Measurements from ENCODE around the gene GTPBP8.

GTPBP8 gene

GRCh38 chr3:113000691-113001090 lies 9.9 kb downstream of the GTPBP8 start:
- POLR2A ChIA-PET = no interaction called here

GRCh38 chr3:113002037-113002436 lies 11.3 kb downstream of the GTPBP8 start:
- H3K27ac ChIP-seq (ENCODE audit: extremely low read depth, low read depth, low read length) = no peak overlapping the region
- no peak overlapping the region for H3K4me3 ChIP-seq (ENCODE audit: low read depth, low read length)
- H3K4me1 ChIP-seq (ENCODE audit: control insufficient read depth, insufficient read depth, low read length) = no peaks in the 10 kb centered on the region
- ChIA-PET CTCF (interaction anchor here (1.0 kb wide), 1 partner anchor 11 kb away, joined by 3 read pairs; no protein-coding TSS in a partner anchor), POLR2A (interaction anchor here (0.6 kb wide), 1 partner anchor 11 kb away, joined by 3 read pairs; the partner anchor contains the start of gene GTPBP8)
- H3K36me3 ChIP-seq (ENCODE audit: control insufficient read depth in 2 of 2, insufficient read depth in 1 of 2, low read length in 2 of 2) = peaks cover 8 to 87% of the 10 kb centered on the region in 2 experiments; a peak in 2 of 3 replicates
- TF ChIP-seq ATF2 (tag by site-specific recombination; IDR thresholded peaks at IDR 0.05; ENCODE audit: low read depth) = no peak
- no peaks in the 10 kb centered on the region for H3K9me3 ChIP-seq (ENCODE audit: control insufficient read depth, insufficient read depth, low read depth, low read length)

More at GRCh38 chr3:113000691-113001090, 9.9 kb downstream of the GTPBP8 start:
- CTCF ChIA-PET = interaction anchor here (0.9 to 1.0 kb wide), 2 partner anchors 21 to 418 kb away, joined by 3 read pairs; no protein-coding TSS in a partner anchor
- Histone ChIP-seq H3K4me3 (ENCODE audit: low read depth, low read length) (no peak overlapping the region), H3K4me1 (ENCODE audit: control insufficient read depth, insufficient read depth, low read length) (no peaks in the 10 kb centered on the region), H3K27ac (ENCODE audit: extremely low read depth, low read depth, low read length) (no peak overlapping the region), H3K36me3 (ENCODE audit: control insufficient read depth in 2 of 2, insufficient read depth in 1 of 2, low read length in 2 of 2) (peaks cover 8 to 74% of the 10 kb centered on the region in 2 experiments; a peak in 2 of 3 replicates), H3K9me3 (ENCODE audit: control insufficient read depth, insufficient read depth, low read depth, low read length) (no peaks in the 10 kb centered on the region)
- TF ChIP-seq SCRT2 (tag by site-specific recombination; IDR thresholded peaks at IDR 0.05) = peak; percentile 79
- TF ChIP-seq SCRT1 (tag by site-specific recombination; IDR thresholded peaks at IDR 0.05; ENCODE audit: borderline replicate concordance) = 0 out of 2 replicates have a peak, but pooled peaks have one; percentile 26
- TF ChIP-seq ZBTB44 (tag by site-specific recombination; IDR thresholded peaks at IDR 0.05) = no peak

GRCh38 chr3:113002679-113003078 lies 11.9 kb downstream of the GTPBP8 start:
- Histone ChIP-seq H3K9me3 (ENCODE audit: control insufficient read depth, insufficient read depth, low read depth, low read length) (no peaks in the 10 kb centered on the region), H3K27ac (ENCODE audit: extremely low read depth, low read depth, low read length) (no peak overlapping the region), H3K36me3 (ENCODE audit: control insufficient read depth in 2 of 2, insufficient read depth in 1 of 2, low read length in 2 of 2) (peaks cover 8 to 93% of the 10 kb centered on the region in 2 experiments; a peak in 2 of 3 replicates), H3K4me1 (ENCODE audit: control insufficient read depth, insufficient read depth, low read length) (no peaks in the 10 kb centered on the region), H3K4me3 (ENCODE audit: low read depth, low read length) (no peak overlapping the region)
- TF ChIP-seq ZNF623 (tag by site-specific recombination; IDR thresholded peaks at IDR 0.05) = no peak
- no peak for TF ChIP-seq SCRT2 (tag by site-specific recombination; IDR thresholded peaks at IDR 0.05)
- TF ChIP-seq ZNF791 (tag by site-specific recombination; IDR thresholded peaks at IDR 0.05) = no peak
- TF ChIP-seq ZSCAN18 (tag by site-specific recombination; IDR thresholded peaks at IDR 0.05) = no peak
- no peak for TF ChIP-seq ZNF510 (tag by site-specific recombination; IDR thresholded peaks at IDR 0.05; ENCODE audit: insufficient replicate concordance)
- TF ChIP-seq HOXC10 (CRISPR knock-in tag; IDR thresholded peaks at IDR 0.05) = no peak
- no peak for TF ChIP-seq INSM2 (tag by site-specific recombination; IDR thresholded peaks at IDR 0.05)
- TF ChIP-seq ZBTB48 (tag by site-specific recombination; IDR thresholded peaks at IDR 0.05) = no peak
- CTCF ChIA-PET = interaction anchor here (1.6 kb wide), 1 partner anchor 420 kb away, joined by 4 read pairs; no protein-coding TSS in a partner anchor
- POLR2A ChIA-PET = no interaction called here

All from HEK293 (cell line).